K562 (cell line): ENCODE measurements around the gene FKBP1B. TPM values are rescaled to one million over a fixed set of nuclear protein-coding genes. Genes with fewer than 3 reads are reported as not detected.

Experiments
- ATAC-seq: fragments of 200-7000 bp; cut with Tn5 transposase; 3 replicates; pipeline ENCODE4 v1.9.1; 2020; ENCODE audit warnings: moderate library complexity
- BruUV-seq: library from RNA; stranded (reverse); fragments of 400-500 nt; replicated peaks from 2 replicates; lab custom pipeline; 2021; lab: Mats Ljungman, UMichigan
- CTCF ChIA-PET: fragments of 300-600 bp; formaldehyde crosslinking; extraction: SDS; loops from one replicate; lab custom pipeline; 2021; ENCODE audit warnings: low intra/inter-chr PET ratio; lab: Yijun Ruan, JAX
- POLR2A ChIA-PET: fragments of 300-600, 350-650 bp; sonication (Branson Sonifier 250); formaldehyde crosslinking; extraction: SDS; loops from one replicate; lab custom pipeline; 2021; ENCODE audit warnings: antibody characterized with exemption, inconsistent platforms; lab: Yijun Ruan, JAX
- DNase-seq, 4 experiments: peaks; one replicate each; pipeline versions ENCODE4 v3.0.0 to v3.0.0-alpha.2; 2011 to 2018; ENCODE audit warnings: low spot score in 3 of 4, mixed read lengths in 3 of 4; ENCODE audit errors: extremely low read depth in 1 of 4
- FAIRE-seq: peaks from 2 replicates; lab custom pipeline; 2011; peaks lifted over from hg19 to GRCh38; lab: Jason Lieb, UNC
- H2AFZ ChIP-seq: 2 replicates; pipeline ENCODE4 v1.6.0; 2011; ENCODE audit warnings: low read depth, low read length, control low read depth, inconsistent platforms
- H3K27ac ChIP-seq: fragments of 200-600 bp; 3 replicates; pipeline ENCODE4 v1.8.0; 2011; ENCODE audit warnings: low read depth, mild to moderate bottlenecking, control low read depth, inconsistent platforms, low read length, moderate library complexity, mixed read lengths; ENCODE audit errors: extremely low read depth
- H3K27me3 ChIP-seq, 2 experiments: fragments of 300-600 bp in 1 of 2; 2 replicates in 1 of 2; 3 replicates in 1 of 2; pipeline versions ENCODE4 v1.6.0 to v1.8.0; 2011; ENCODE audit warnings: inconsistent platforms in 2 of 2, low read length in 2 of 2, mild to moderate bottlenecking in 1 of 2, mixed read lengths in 1 of 2, moderate library complexity in 1 of 2; ENCODE audit not compliant: control insufficient read depth in 2 of 2, insufficient read depth in 2 of 2
- H3K36me3 ChIP-seq: fragments of 300-600 bp; 3 replicates; pipeline ENCODE4 v1.8.0; 2011; ENCODE audit warnings: mild to moderate bottlenecking, low read length, inconsistent platforms; ENCODE audit not compliant: control insufficient read depth, insufficient read depth
- H3K4me1 ChIP-seq, 2 experiments: fragments of 200-600 bp in 1 of 2; replicated peaks in 1 of 2; 2 replicates in 1 of 2; 3 replicates in 1 of 2; pipeline versions ENCODE4 v1.5.1 to v1.8.0; 2011; ENCODE audit warnings: inconsistent platforms in 2 of 2, low read length in 2 of 2, mild to moderate bottlenecking in 1 of 2, mixed read lengths in 1 of 2, moderate library complexity in 1 of 2; ENCODE audit not compliant: control insufficient read depth in 2 of 2, insufficient read depth in 2 of 2
- H3K4me2 ChIP-seq: 2 replicates; pipeline ENCODE4 v1.6.1; 2011; ENCODE audit warnings: low read length, control low read depth, inconsistent platforms, mixed read lengths; ENCODE audit not compliant: insufficient read depth
- H3K4me3 ChIP-seq: fragments of 200-600 bp; sonication (generic), shearing (Covaris generic); 2 replicates; pipeline ENCODE4 v1.5.1; 2016; ENCODE audit warnings: control low read depth, inconsistent platforms
- H3K79me2 ChIP-seq: fragments of 200-600 bp; 3 replicates; pipeline ENCODE4 v1.8.0; 2011; ENCODE audit warnings: low read length, inconsistent platforms; ENCODE audit not compliant: control insufficient read depth, insufficient read depth
- H3K9ac ChIP-seq, 2 experiments: 2 replicates each; pipeline versions ENCODE4 v1.6.0 to v1.6.1; 2011; ENCODE audit warnings: low read depth in 2 of 2, low read length in 2 of 2, control low read depth in 1 of 2, inconsistent platforms in 1 of 2, mild to moderate bottlenecking in 1 of 2, mixed read lengths in 1 of 2; ENCODE audit not compliant: insufficient read depth in 1 of 2
- H3K9me1 ChIP-seq: one replicate; pipeline ENCODE4 v1.6.0; 2011; ENCODE audit warnings: inconsistent platforms, mild to moderate bottlenecking, low read length, moderate library complexity; ENCODE audit not compliant: control insufficient read depth, insufficient read depth
- H3K9me3 ChIP-seq: replicated peaks from 2 replicates; pipeline ENCODE4 v1.5.1; 2011; ENCODE audit warnings: low read depth, low read length, inconsistent platforms; ENCODE audit not compliant: control insufficient read depth, insufficient read depth
- H4K20me1 ChIP-seq: replicated peaks from 2 replicates; pipeline ENCODE4 v1.6.1; 2011; ENCODE audit warnings: low read length, inconsistent platforms, mixed read lengths; ENCODE audit not compliant: control insufficient read depth, insufficient read depth
- BACH1 ChIP-seq: fragments of 200-800 bp; sonication (Bioruptor generic); IDR thresholded peaks from 2 replicates; pipeline ENCODE4 v1.6.1; 2016; ENCODE audit warnings: missing genetic modification characterization, missing compliant biosample characterization
- CBX5 ChIP-seq: IDR thresholded peaks from 2 replicates; pipeline ENCODE4 v1.6.1; 2014; ENCODE audit warnings: low read depth, borderline replicate concordance
- EP300 ChIP-seq: IDR thresholded peaks from 2 replicates; pipeline ENCODE4 v1.6.1; 2012; ENCODE audit warnings: low read length, improper control_type of control experiment
- L3MBTL2 ChIP-seq: fragments of 450-650 bp; IDR thresholded peaks from 2 replicates; pipeline ENCODE4 v1.6.1; 2016; ENCODE audit warnings: mild to moderate bottlenecking, moderate library complexity
- NELFE ChIP-seq: IDR thresholded peaks from 2 replicates; pipeline ENCODE4 v1.6.1; 2011; ENCODE audit warnings: mild to moderate bottlenecking; ENCODE audit not compliant: insufficient read depth, insufficient read length
- NONO ChIP-seq, 2 experiments: fragments of 200-400 bp in 1 of 2; fragments of 450-650 bp in 1 of 2; formaldehyde crosslinking in 1 of 2; IDR thresholded peaks; 2 replicates each; pipeline ENCODE4 v1.6.1; 2017; ENCODE audit warnings: low read depth in 2 of 2, mild to moderate bottlenecking in 2 of 2, moderate library complexity in 2 of 2, low read length in 1 of 2
- SIN3B ChIP-seq: fragments of 450-650 bp; IDR thresholded peaks from 2 replicates; pipeline ENCODE4 v1.6.1; 2017; ENCODE audit warnings: low read depth, mild to moderate bottlenecking, moderate library complexity
- SPI1 ChIP-seq: IDR thresholded peaks from 2 replicates; pipeline ENCODE4 v1.6.1; 2011; ENCODE audit warnings: low read depth, low read length, control low read depth, borderline replicate concordance
- ZNF316 ChIP-seq: fragments of 450-650 bp; IDR thresholded peaks from 2 replicates; pipeline ENCODE4 v1.6.1; 2016
- WGBS: fragments of 100-300 bp; shearing (Covaris generic); methylation state at CpG from one replicate; pipeline ENCODE4 v1.1.6; 2016; ENCODE audit warnings: low coverage, mixed read lengths; ENCODE audit not compliant: insufficient coverage; ENCODE audit errors: missing lambda C conversion rate; 5-methylcytosine and 5-hydroxymethylcytosine counted together
- in situ Hi-C: fragments of 300-500 bp; cut with MboI; formaldehyde crosslinking; loops from 4 replicates; pipeline ENCODE4 v1.15.0; 2018; ENCODE audit warnings: inconsistent platforms, mixed read lengths
- intact Hi-C: fragments of 100-400 bp; cut with micrococcal nuclease; formaldehyde crosslinking; loops from 2 replicates; pipeline ENCODE4 v1.14.2; 2022
- polyA plus RNA-seq, 8 experiments: library from polyadenylated mRNA; depleted of rRNA in 4 of 8; stranded (reverse) in 5 of 8; unstranded in 3 of 8; fragments of >200 nt; fragmentation: Nextera tagmentation in 2 of 8; fragmentation: Illumina TruSeq in 1 of 8; extraction: Ambion mirVana in 2 of 8; extraction: Trizol in 1 of 8; gene quantifications; 2 replicates each; pipeline versions ENCODE4 v1.2.1 to v1.2.3, GENCODE V29; 2011 to 2014; ENCODE audit warnings: inconsistent platforms in 1 of 8, missing spikeins in 1 of 8
- total RNA-seq, 7 experiments: library from RNA; depleted of rRNA in 6 of 7; stranded (reverse); fragments of >200 nt in 6 of 7; fragmentation: Illumina TruSeq in 2 of 7; extraction: Trizol in 2 of 7; gene quantifications; 2 replicates each; pipeline versions ENCODE4 v1.2.1 to v1.2.3, GENCODE V29; 2011 to 2021; ENCODE audit warnings: low replicate concordance in 1 of 7
- TF ChIP-seq, protein P1 (sequence below): fragments of 450-650 bp; IDR thresholded peaks from 2 replicates; pipeline ENCODE4 v1.6.1; 2016; ENCODE audit warnings: mild to moderate bottlenecking
- TF ChIP-seq, protein P2 (sequence below): fragments of 450-650 bp; formaldehyde crosslinking; IDR thresholded peaks from 2 replicates; pipeline ENCODE4 v1.4.0; 2020; ENCODE audit warnings: mild to moderate bottlenecking, mixed read lengths
- TF ChIP-seq, protein P3 (sequence below): fragments of 450-650 bp; formaldehyde crosslinking; conservative IDR thresholded peaks from 2 replicates; pipeline ENCODE4 v1.4.0; 2022; ENCODE audit warnings: mild to moderate bottlenecking, missing genetic modification characterization

FKBP1B gene
- total and polyA plus RNA-seq, 9 of the 15 experiments (the other 6 are each of a cell fraction or from before 2014, with no cell fraction given) = 0.58 to 9.4 (median 1.6) TPM

- H4K20me1 ChIP-seq = no peaks in the 10 kb centered on the region
- H3K79me2 ChIP-seq = no peaks in the 10 kb centered on the region; the same call in 2 of the 3 replicates
- peak overlapping the region; percentile 89 for H3K4me2 ChIP-seq
- H3K36me3 ChIP-seq = peaks cover 13% of the 10 kb centered on the region; the same call in 2 of the 3 replicates
- intact Hi-C loops = no loop called here
- no peaks in the 10 kb centered on the region for H3K27me3 ChIP-seq
- ChIA-PET CTCF (interaction anchor here (2.3 kb wide), 1 partner anchor 157 kb away, joined by 10 read pairs; the partner anchor contains the start of gene ATAD2B), POLR2A (interaction anchor here (0.7 to 1.5 kb wide), 3 partner anchors 10 to 157 kb away, joined by 4 to 12 read pairs (median 7); partner anchors contain the start of genes ATAD2B and WDCP)
- H3K4me3 ChIP-seq = peak overlapping the region; percentile 58
- peak overlapping the region; percentile 77 to 94; a peak in 3 of 4 replicates for H3K9ac ChIP-seq
- no TSS peak for BruUV-seq
- ATAC-seq (no peak), DNase-seq (no peak), FAIRE-seq (no peak)
- no peaks in the 10 kb centered on the region for H3K9me1 ChIP-seq
- H3K27ac ChIP-seq = peak overlapping the region; percentile 75; the same call in 2 of the 3 replicates
- no peaks in the 10 kb centered on the region for H3K9me3 ChIP-seq
- in situ Hi-C loops = no loop called here
- WGBS = 77% methylated on average over 7 of the region's 8 CpGs
- peak overlapping the region; percentile 95 for H2AFZ ChIP-seq
- peaks cover 15 to 22% of the 10 kb centered on the region in 2 experiments; a peak in 4 of 5 replicates for H3K4me1 ChIP-seq
- TF ChIP-seq BACH1 (tag) = no peak
- no peak for TF ChIP-seq EP300
- no peak for TF ChIP-seq NONO (IDR thresholded peaks at IDR 0.05; ENCODE audit: low read depth in 2 of 2, low read length in 1 of 2)
- TF ChIP-seq ZNF316 = no peak
- no peak for TF ChIP-seq L3MBTL2
- TF ChIP-seq NELFE = no peak
- TF ChIP-seq, protein P1, sequence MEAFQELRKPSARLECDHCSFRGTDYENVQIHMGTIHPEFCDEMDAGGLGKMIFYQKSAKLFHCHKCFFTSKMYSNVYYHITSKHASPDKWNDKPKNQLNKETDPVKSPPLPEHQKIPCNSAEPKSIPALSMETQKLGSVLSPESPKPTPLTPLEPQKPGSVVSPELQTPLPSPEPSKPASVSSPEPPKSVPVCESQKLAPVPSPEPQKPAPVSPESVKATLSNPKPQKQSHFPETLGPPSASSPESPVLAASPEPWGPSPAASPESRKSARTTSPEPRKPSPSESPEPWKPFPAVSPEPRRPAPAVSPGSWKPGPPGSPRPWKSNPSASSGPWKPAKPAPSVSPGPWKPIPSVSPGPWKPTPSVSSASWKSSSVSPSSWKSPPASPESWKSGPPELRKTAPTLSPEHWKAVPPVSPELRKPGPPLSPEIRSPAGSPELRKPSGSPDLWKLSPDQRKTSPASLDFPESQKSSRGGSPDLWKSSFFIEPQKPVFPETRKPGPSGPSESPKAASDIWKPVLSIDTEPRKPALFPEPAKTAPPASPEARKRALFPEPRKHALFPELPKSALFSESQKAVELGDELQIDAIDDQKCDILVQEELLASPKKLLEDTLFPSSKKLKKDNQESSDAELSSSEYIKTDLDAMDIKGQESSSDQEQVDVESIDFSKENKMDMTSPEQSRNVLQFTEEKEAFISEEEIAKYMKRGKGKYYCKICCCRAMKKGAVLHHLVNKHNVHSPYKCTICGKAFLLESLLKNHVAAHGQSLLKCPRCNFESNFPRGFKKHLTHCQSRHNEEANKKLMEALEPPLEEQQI = no peak
- no peak for TF ChIP-seq SPI1
- TF ChIP-seq, protein P2, sequence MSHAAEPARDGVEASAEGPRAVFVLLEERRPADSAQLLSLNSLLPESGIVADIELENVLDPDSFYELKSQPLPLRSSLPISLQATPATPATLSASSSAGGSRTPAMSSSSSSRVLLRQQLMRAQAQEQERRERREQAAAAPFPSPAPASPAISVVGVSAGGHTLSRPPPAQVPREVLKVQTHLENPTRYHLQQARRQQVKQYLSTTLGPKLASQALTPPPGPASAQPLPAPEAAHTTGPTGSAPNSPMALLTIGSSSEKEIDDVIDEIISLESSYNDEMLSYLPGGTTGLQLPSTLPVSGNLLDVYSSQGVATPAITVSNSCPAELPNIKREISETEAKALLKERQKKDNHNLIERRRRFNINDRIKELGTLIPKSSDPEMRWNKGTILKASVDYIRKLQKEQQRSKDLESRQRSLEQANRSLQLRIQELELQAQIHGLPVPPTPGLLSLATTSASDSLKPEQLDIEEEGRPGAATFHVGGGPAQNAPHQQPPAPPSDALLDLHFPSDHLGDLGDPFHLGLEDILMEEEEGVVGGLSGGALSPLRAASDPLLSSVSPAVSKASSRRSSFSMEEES (CRISPR knock-in tag) = peak; percentile 90
- TF ChIP-seq CBX5 = no peak
- TF ChIP-seq, protein P3, sequence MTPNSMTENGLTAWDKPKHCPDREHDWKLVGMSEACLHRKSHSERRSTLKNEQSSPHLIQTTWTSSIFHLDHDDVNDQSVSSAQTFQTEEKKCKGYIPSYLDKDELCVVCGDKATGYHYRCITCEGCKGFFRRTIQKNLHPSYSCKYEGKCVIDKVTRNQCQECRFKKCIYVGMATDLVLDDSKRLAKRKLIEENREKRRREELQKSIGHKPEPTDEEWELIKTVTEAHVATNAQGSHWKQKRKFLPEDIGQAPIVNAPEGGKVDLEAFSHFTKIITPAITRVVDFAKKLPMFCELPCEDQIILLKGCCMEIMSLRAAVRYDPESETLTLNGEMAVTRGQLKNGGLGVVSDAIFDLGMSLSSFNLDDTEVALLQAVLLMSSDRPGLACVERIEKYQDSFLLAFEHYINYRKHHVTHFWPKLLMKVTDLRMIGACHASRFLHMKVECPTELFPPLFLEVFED (CRISPR knock-in tag) = no peak
- TF ChIP-seq SIN3B = no peak
These were observed 33.4 kb downstream of the FKBP1B start for GRCh38 chr2:24082787-24083566.
